Colonic mucosa (tissue), 4 donors: ENCODE measurements around the gene FASTKD1. TPM values are rescaled to one million over a fixed set of nuclear protein-coding genes. Genes with fewer than 3 reads are reported as not detected.
"Not testable (repeated sequence)": the region's sequence is repeated elsewhere in the genome, so short reads cannot be mapped to it uniquely, and the experiment has no call there.

Experiments
- DNase-seq: peaks from one replicate; pipeline ENCODE4 v3.0.0-alpha.2; 2020
- H3K27ac ChIP-seq: fragments of 200-600 bp; one replicate; pipeline ENCODE4 v1.8.0; 2021
- H3K27me3 ChIP-seq: fragments of 200-600 bp; one replicate; pipeline ENCODE4 v1.8.0; 2021
- H3K36me3 ChIP-seq: fragments of 200-600 bp; one replicate; pipeline ENCODE4 v1.8.0; 2021
- H3K4me1 ChIP-seq: fragments of 200-600 bp; one replicate; pipeline ENCODE4 v1.8.0; 2021; ENCODE audit warnings: mild to moderate bottlenecking
- H3K4me3 ChIP-seq: fragments of 200-600 bp; one replicate; pipeline ENCODE4 v1.8.0; 2021
- H3K9ac ChIP-seq, 2 donors: one replicate each; pipeline ENCODE4 v1.7.0; 2013; ENCODE audit warnings: control low read depth in 2 of 2, low read depth in 2 of 2, low read length in 2 of 2
- H3K9me3 ChIP-seq: fragments of 200-600 bp; one replicate; pipeline ENCODE4 v1.8.0; 2021
- CTCF ChIP-seq: fragments of 200-600 bp; IDR thresholded peaks from one replicate; pipeline ENCODE4 v1.8.0; 2022; ENCODE audit warnings: antibody characterized with exemption, mild to moderate bottlenecking
- intact Hi-C: fragments of 100-400 bp; cut with DNase I; formaldehyde crosslinking; loops from one replicate; pipeline ENCODE4 v1.14.1; 2022
- total RNA-seq, 2 donors: library from RNA; stranded (reverse); fragmentation: NEBNext Ultra II Directional in 1 of 2; extraction: Animal tissue kit (Norgen Biotek cat#: 25700) in 1 of 2; gene quantifications; one replicate each; pipeline ENCODE4 v1.2.1, GENCODE V29; 2021
- donor health status: healthy.
- donor health status: DM: no; HTN: no; CAD: no.
- donor health status: DM: no; HTN: no; CAD: no.

The FASTKD1 gene
- total RNA-seq, 2 donors from 2014 or later: 46.7 to 65.2 TPM

DNA sequence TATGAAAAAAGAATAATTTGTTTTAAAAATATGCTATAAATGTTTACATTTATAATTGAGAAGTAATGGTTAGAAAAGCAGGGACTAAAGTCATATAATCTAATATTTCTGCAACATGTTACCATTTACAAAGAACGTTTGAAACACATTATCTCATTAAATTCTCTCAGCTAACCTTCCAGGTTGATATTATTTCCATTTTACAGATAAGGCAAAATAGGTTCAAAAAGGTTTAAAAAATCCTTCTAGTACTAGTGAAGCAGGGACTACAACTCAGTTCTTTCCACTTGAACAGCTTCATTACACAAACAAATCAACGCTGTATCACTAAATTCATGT, 875 bp downstream of the FASTKD1 start:
- peak overlapping the region; percentile 70 for H3K27ac ChIP-seq
- peaks cover 6% of the 10 kb centered on the region for H3K4me1 ChIP-seq
- no peak for DNase-seq
- intact Hi-C loops: no loop called here
- peak overlapping the region; percentile 72 to 75 for H3K9ac ChIP-seq
- H3K36me3 ChIP-seq: no peaks in the 10 kb centered on the region
- H3K27me3 ChIP-seq: no peaks in the 10 kb centered on the region
- H3K9me3 ChIP-seq: no peaks in the 10 kb centered on the region
- peak overlapping the region; percentile 65 for H3K4me3 ChIP-seq
- no peak for TF ChIP-seq CTCF

DNA sequence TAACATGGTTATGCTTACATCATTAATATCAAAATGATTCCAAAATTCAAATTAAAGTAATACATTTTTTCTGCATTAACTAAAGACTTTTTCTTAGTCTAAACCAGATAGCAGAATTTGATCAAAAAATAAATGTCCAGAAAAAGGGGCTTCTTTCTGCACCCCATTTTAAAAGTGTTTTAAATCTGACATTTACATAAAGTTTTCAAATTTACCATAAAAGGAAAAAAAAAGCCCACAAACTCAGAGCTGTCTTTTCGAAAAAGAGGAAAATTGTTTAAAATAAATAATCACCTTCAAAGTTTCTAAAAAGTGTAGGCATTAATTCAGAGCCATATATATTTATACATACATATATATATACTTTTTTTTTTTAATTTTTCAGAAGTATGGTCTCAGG, 1.5 kb downstream of the FASTKD1 start:
- no peak for DNase-seq
- no peak overlapping the region for H3K9ac ChIP-seq
- H3K36me3 ChIP-seq: no peaks in the 10 kb centered on the region
- no peaks in the 10 kb centered on the region for H3K9me3 ChIP-seq
- no peak overlapping the region for H3K4me3 ChIP-seq
- intact Hi-C loops: no loop called here
- peaks cover 6% of the 10 kb centered on the region for H3K4me1 ChIP-seq
- no peaks in the 10 kb centered on the region for H3K27me3 ChIP-seq
- no peak for TF ChIP-seq CTCF
- H3K27ac ChIP-seq: no peak overlapping the region

DNA sequence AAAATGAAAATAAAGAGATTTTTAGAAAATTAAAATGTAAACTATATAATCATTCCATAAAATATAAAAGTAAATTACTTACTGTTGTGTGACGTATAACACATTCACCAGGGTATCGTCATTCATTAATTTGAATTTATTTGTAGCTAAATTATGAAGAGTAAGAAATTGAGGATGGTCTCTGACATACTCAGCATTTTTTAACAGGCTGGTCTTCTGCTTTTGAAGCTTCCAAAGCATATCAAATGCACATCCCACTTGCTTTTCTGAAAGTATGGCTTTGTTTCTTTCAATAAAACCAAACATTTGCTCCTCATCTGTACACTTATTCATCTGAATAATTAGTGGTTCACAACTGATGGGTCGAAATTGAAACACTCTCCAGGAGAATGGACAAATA, 2.1 kb downstream of the FASTKD1 start:
- intact Hi-C loops: no loop called here
- H3K9ac ChIP-seq: no peak overlapping the region
- H3K27me3 ChIP-seq: no peaks in the 10 kb centered on the region
- H3K27ac ChIP-seq: no peak overlapping the region
- no peak overlapping the region for H3K4me3 ChIP-seq
- no peaks in the 10 kb centered on the region for H3K9me3 ChIP-seq
- H3K4me1 ChIP-seq: peaks cover 6% of the 10 kb centered on the region
- TF ChIP-seq CTCF: no peak
- H3K36me3 ChIP-seq: no peaks in the 10 kb centered on the region
- no peak for DNase-seq

DNA sequence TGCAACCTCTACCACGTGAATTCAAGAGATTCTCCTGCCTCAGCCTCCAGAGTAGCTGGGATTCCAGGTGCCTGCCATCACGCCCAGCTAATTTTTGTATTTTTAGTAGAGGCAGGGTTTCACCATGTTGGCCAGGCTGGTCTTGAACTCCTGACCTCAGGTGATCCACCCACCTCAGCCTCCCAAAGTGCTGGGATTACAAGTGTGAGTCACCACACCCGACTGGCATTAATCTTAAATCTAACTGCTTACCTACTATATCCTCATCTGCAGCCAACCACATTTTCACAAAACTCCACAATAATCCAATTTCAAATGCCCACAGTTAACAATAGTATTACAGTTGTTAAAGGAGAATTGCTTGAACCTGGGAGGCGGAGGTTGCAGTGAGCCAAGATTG, 2.9 kb downstream of the FASTKD1 start:
- H3K27me3 ChIP-seq, H3K9ac ChIP-seq, H3K36me3 ChIP-seq, H3K4me1 ChIP-seq, H3K9me3 ChIP-seq, intact Hi-C loops, H3K4me3 ChIP-seq, DNase-seq, H3K27ac ChIP-seq: not testable (repeated sequence)

DNA sequence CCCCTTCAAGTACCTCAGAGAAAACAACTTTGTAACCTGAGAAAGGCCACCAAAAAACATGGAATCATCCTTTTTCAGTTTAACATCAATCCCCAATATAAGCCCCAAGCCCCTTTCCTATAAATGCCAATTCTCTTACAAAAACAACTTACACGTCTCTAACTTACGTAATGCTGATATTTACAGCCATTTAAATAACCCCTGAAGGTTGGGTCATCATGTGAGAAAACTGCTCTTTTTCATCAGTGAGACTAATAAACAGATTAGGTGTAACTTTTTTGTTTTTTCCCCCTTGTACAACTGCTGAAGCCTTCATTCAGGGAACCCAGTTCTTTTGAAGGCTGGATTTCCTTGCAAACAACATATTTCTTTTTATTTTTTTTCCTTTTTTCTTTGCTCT, 3.7 kb downstream of the FASTKD1 start:
- intact Hi-C loops: loop anchor here (10.0 kb wide), 1 partner anchor 105 kb away; no protein-coding TSS in a partner anchor
- H3K4me3 ChIP-seq: no peak overlapping the region
- H3K4me1 ChIP-seq: peaks cover 6% of the 10 kb centered on the region
- DNase-seq: no peak
- H3K27me3 ChIP-seq: no peaks in the 10 kb centered on the region
- no peaks in the 10 kb centered on the region for H3K36me3 ChIP-seq
- no peak overlapping the region for H3K27ac ChIP-seq
- TF ChIP-seq CTCF: no peak
- H3K9me3 ChIP-seq: no peaks in the 10 kb centered on the region
- H3K9ac ChIP-seq: no peak overlapping the region

- TF ChIP-seq CTCF: no peak
- H3K27me3 ChIP-seq: no peaks in the 10 kb centered on the region
- no peak overlapping the region for H3K27ac ChIP-seq
- H3K9ac ChIP-seq: no peak overlapping the region
- no peaks in the 10 kb centered on the region for H3K4me1 ChIP-seq
- intact Hi-C loops: loop anchor here (10.0 kb wide), 1 partner anchor 101 kb away; no protein-coding TSS in a partner anchor
- no peak overlapping the region for H3K4me3 ChIP-seq
- H3K36me3 ChIP-seq: no peaks in the 10 kb centered on the region
- no peak for DNase-seq
- H3K9me3 ChIP-seq: no peaks in the 10 kb centered on the region
These were observed 8.0 kb downstream of the FASTKD1 start for GRCh38 chr2:169565686-169566085.
